Measurements from ENCODE around the gene MMEL1. TPM values are rescaled to one million over a fixed set of nuclear protein-coding genes. Genes with fewer than 3 reads are reported as not detected.

The MMEL1 gene
- total and polyA plus RNA-seq, 2 donors (not counting 1 experiment from before 2014, with no cell fraction given), result not detected

- CTCF ChIA-PET, result interaction anchor here (3.0 to 4.0 kb wide), 2 partner anchors 16 to 26 kb away, joined by 14 to 33 read pairs; no protein-coding TSS in a partner anchor
- peaks cover 0 to 52% of the 10 kb centered on the region in 2 experiments for H3K36me3 ChIP-seq (replicated peaks in 1 of 2; ENCODE audit: control extremely low read depth in 1 of 2, control insufficient read depth in 1 of 2, extremely low read depth in 1 of 2, insufficient read depth in 2 of 2, low read length in 1 of 2)
Measured at GRCh38 chr1:2559509-2560298, 73.1 kb downstream of the MMEL1 start.

More at GRCh38 chr1:2559509-2560298, 73.1 kb downstream of the MMEL1 start:
- Histone ChIP-seq H3K4me1 (ENCODE audit: control insufficient read depth in 2 of 2, insufficient read depth in 2 of 2, low read length in 2 of 2) (peaks cover 27 to 36% of the 10 kb centered on the region in 2 donors), H3K79me2 (ENCODE audit: control insufficient read depth, insufficient read depth, low read length) (peaks cover 31% of the 10 kb centered on the region), H3K27ac (ENCODE audit: low read length in 2 of 2) (no peak overlapping the region), H4K20me1 (ENCODE audit: control insufficient read depth, insufficient read depth, low read length, poor library complexity, severe bottlenecking) (peaks cover 31% of the 10 kb centered on the region), H3K4me3 (ENCODE audit: control extremely low read depth in 1 of 5, extremely low read depth in 1 of 5, insufficient read depth in 1 of 5, low read depth in 2 of 5, low read length in 4 of 5) (no peak overlapping the region), H3K9ac (ENCODE audit: low read length) (no peak overlapping the region), H3K9me3 (ENCODE audit: control extremely low read depth in 1 of 3, control insufficient read depth in 2 of 3, insufficient read depth in 1 of 3, low read length in 2 of 3) (peaks cover 0 to 3% (median 0%) of the 10 kb centered on the region in 3 donors), H3K4me2 (replicated peaks; ENCODE audit: low read depth, low read length, poor library complexity, severe bottlenecking) (no peak overlapping the region), H3K27me3 (replicated peaks in 1 of 4; ENCODE audit: control extremely low read depth in 1 of 4, control insufficient read depth in 3 of 4, insufficient read depth in 4 of 4, low read length in 3 of 4) (no peaks in the 10 kb centered on the region), H2AFZ (ENCODE audit: insufficient read depth, low read depth, low read length, poor library complexity, severe bottlenecking) (no peak overlapping the region)
- TF ChIP-seq EZH2 (IDR thresholded peaks at IDR 0.05; ENCODE audit: borderline replicate concordance, insufficient read depth, low read depth, low read length, poor library complexity, severe bottlenecking), result no peak
- TF ChIP-seq, protein P1, sequence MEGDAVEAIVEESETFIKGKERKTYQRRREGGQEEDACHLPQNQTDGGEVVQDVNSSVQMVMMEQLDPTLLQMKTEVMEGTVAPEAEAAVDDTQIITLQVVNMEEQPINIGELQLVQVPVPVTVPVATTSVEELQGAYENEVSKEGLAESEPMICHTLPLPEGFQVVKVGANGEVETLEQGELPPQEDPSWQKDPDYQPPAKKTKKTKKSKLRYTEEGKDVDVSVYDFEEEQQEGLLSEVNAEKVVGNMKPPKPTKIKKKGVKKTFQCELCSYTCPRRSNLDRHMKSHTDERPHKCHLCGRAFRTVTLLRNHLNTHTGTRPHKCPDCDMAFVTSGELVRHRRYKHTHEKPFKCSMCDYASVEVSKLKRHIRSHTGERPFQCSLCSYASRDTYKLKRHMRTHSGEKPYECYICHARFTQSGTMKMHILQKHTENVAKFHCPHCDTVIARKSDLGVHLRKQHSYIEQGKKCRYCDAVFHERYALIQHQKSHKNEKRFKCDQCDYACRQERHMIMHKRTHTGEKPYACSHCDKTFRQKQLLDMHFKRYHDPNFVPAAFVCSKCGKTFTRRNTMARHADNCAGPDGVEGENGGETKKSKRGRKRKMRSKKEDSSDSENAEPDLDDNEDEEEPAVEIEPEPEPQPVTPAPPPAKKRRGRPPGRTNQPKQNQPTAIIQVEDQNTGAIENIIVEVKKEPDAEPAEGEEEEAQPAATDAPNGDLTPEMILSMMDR (IDR thresholded peaks at IDR 0.05), result no peak
- POLR2A ChIA-PET, result interaction anchor here (0.8 to 2.1 kb wide), 3 partner anchors 18 to 109 kb away, joined by 3 to 13 read pairs (median 3); no protein-coding TSS in a partner anchor
- Mint-ChIP-seq H3K4me1 (peaks cover 40% of the 10 kb centered on the region), H3K27ac (no peak overlapping the region), H3K9me3 (ENCODE audit: insufficient read depth) (no peaks in the 10 kb centered on the region), H3K4me3 (no peak overlapping the region), H3K27me3 (no peaks in the 10 kb centered on the region)
- 83% methylated on average over 24 of the region's 35 CpGs for WGBS (ENCODE audit: insufficient coverage)
- intact Hi-C loops (cut with micrococcal nuclease), result no loop called here
- ATAC-seq (ENCODE audit: low read depth), result no peak
- DNase-seq, result no peak

Data from B cell (primary cell).